Measurements from ENCODE around the gene CYP19A1.

The CYP19A1 gene

DNA sequence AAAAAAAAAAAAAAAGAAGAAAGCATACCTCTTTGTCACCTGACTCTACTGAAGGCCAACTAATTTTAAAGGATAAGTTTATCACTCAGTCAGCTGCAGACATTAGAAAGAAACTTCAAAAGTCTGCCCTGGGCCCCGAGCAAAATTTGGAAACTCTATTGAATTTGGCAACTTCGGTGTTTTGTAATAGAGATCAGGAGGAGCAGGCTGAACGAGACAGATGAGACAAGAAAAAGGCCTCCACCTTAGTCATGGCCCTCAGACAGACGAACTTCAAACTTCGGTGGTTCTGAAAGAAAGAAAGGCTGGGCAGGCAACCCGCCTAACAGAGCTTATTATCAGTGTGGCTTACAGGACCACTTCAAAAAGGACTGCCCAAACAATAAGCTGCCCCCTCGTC is 21.6 kb upstream of the CYP19A1 start:
- no peak for DNase-seq (ENCODE audit: low read depth)

DNA sequence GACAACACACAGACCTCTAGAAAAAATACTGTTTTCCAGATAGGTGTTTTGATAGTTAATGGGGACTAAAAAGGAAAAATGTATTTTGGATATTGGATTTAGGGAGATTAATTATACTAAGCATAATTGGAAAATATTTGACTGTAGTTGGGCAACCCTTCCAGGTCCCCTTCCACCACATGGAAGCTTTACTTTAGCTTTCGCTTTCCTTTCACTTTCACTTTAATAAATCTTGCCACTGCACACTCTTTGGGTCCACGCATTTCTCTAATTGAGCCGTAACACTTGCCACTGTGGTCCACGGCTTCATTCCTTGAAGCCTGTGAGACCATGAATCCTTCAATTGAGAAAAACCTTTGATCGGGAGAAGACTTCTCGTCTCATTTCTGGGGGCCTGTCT is 18.6 kb upstream of the CYP19A1 start:
- no peak for DNase-seq (ENCODE audit: low read depth)

DNA sequence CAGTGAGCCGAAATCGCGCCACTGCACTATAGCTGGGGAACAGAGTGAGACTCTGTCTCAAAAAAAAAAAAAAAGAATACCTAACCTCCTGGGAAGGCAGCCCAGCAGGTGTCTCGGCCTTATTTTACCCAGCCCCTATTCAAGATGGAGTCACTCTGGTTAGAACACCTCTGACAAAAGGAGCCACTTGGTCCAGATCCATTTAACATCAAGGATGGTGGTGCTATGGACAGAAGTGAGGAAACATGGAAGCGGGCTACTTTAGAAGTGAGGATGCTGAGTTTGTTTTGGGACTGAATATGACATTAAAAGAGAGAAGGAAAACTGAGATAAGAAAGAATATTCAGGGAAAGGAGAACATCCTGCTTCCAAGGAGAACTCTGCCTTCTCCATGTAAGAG is 17.8 kb upstream of the CYP19A1 start:
- DNase-seq (ENCODE audit: low read depth), result no peak

DNA sequence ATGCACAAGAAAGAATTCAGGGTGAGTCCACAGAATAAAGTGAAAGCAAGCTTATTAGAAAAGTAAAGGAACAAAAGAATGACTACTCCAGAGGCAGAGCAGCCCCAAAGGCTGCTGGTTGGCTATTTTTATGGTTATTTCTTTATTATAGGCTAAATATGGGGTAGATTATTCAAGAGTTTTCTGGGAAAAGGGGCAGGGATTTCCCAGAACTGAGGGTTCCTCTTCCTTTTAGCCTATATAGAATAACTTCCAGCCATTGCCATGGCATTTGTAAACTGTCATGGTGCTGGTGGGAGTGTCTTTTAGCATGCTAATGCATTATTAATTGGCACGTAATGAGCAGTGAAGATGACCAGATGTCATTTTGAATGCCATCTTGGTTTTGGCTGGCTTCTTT is 16.7 kb upstream of the CYP19A1 start:
- DNase-seq (ENCODE audit: low read depth), result no peak

DNA sequence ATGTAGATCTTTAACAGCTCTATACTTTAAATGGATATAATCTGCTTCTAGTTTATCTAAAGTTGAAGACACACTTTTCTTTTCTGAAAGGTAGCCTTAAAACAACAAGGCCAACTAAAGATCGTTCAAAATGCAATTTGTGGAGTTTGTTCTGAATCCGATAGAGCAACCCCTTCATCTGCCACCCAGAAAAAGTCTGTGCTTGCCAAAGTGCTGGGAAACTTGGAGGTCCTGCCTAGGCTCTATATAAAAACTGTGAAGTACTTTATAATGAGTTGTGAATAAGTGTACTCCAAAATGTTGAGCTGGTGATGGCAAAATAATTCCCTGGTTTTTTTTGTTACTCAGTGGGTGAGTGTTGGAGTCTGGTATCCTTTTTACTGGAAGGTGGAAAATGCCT is 15.6 kb upstream of the CYP19A1 start:
- DNase-seq (ENCODE audit: low read depth), result no peak

DNA sequence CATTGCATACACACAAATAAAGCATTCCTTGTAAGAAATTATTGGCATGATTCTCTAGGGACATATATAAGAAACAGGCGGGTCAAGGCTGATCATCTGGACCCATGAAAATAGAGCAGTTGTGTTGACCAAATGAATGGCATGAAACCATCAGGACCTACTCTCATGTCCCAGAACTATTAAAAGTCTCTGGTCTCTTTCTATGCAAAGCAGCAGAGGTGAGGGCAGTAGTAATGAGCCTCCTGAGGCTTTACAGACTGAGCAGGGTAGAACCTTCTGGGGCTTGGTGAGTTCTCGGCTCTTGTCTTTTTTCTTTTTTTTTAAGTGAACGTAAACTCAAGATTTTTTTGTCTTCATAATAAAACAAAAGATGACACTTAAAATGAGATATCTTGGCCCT is 12.3 kb upstream of the CYP19A1 start:
- DNase-seq (ENCODE audit: low read depth), result no peak

DNA sequence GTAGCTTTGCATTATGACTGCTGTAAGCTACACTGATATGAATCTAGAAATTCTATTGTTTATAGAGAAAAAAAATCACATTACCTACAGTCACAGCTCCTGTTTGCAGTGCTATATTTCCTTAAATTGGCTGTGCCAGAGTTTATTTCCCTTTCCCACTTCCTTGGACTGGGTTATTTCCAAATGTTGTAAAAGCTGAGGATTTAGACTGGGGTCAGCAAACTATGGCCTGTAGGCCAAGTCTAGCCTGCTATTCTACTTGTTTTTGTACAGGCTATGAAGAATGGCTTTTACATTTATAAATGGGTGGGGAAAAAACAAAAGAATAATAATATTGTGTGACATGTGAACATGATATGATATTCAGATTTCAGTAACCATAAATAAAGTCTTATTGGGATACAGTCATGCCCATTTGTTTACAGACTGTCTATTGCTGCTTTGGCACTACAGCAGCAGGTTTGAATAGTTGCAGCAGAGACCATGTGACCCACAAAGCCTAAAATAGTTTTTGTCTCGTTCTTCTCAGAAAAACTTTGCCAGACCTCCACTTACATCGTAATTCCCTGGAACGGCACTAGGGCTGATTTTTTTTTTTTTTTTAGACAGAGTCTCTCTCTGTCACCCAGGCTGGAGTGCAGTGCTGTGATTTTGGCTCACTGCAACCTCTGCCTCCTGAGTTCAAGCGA is 10.9 kb upstream of the CYP19A1 start:
- DNase-seq (ENCODE audit: low read depth), result no peak

DNA sequence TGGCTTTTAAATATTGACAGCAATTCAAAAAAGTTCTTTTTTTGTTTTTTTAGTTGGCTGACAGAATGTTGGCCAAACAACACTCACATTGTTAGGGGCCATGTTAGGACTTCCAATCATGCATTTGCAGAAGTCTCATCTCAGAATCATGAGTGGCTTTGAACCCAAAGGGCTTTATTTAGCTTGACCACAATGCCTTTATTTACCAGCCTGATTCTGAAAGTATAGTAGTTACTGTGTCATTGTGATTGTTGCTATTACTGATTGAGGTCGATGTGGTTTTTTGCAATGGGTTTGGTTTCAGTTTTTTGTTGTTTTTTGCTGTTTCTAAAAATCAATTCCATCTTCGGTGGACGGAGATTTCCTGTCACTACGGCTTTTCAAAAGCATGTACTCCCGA is 10.3 kb upstream of the CYP19A1 start:
- no peak for DNase-seq (ENCODE audit: low read depth)

DNA sequence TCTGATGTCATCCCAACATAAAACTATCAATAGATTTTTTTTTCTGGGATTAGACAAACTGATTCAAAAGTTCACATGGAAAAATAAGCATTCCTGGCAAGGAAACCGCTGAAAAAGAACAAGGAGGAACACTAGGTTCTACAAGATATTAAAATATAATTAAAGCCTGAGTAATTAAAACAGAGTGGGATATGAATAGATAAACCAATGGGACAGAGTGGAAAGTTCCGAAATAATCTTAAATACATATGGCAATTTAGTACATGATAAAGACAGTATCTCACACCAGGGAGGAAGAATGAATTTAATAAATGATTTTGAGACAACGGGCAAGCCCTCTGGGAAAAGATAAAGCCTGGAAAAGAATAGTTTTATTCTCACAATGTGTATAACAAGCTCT is 7.7 kb upstream of the CYP19A1 start:
- no peak for DNase-seq (ENCODE audit: low read depth)

DNA sequence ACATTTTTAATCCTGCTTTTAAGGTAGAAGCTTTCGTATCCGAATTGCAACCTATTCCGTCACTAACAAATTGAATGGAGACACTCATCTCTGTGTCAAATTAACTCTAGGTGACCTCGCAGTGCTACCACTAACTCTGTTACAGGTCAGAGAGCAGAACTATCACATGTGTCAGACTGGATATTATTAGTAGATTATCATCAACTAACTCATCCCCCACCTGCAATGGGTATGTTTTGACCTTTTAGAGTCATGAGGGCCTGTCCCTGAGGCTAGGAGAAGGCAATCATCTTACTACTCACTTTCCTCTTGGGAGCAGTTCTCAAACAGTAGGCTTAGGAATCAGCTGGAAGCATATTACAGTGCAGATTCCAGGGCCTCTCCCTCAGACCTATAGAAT is 5.1 kb upstream of the CYP19A1 start:
- DNase-seq (ENCODE audit: low read depth), result no peak

DNA sequence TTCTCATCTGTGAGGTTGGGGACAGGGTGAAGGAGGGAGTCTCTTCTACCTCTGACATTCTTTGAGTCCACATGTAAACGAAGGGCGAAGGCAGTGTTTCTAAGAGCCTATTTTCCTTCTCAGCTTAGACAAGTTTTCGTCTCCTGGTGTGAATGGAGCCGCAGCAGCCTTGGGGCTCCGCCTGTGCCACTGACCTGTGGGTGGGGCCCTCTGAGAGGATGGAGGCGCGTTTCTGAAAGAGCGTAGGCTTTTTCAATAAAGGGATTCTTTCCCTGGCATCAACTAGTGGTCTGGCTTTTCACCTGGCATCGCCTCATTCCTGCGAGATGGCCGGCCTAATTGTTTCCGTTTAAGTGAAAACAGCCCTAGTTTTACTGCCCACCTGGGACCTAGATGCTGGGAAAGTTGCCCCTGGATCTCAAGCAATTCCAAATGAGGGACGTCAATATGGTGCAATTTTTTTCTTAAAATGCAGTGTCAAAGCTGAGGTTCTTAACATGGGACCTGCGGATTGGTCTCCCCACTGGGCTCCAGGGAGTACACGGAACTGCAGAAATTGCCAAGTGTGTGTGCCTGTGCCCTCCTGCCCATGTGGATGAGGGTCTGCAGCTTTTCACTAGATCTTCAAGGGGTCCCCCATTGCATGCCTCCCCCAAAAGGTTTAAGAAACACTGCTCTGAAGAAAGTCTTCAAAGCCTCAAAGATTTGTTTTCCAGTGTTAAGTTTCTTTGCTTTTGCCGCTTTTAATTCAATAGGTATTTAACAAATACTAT is 4.0 kb upstream of the CYP19A1 start:
- DNase-seq (ENCODE audit: low read depth), result no peak

DNA sequence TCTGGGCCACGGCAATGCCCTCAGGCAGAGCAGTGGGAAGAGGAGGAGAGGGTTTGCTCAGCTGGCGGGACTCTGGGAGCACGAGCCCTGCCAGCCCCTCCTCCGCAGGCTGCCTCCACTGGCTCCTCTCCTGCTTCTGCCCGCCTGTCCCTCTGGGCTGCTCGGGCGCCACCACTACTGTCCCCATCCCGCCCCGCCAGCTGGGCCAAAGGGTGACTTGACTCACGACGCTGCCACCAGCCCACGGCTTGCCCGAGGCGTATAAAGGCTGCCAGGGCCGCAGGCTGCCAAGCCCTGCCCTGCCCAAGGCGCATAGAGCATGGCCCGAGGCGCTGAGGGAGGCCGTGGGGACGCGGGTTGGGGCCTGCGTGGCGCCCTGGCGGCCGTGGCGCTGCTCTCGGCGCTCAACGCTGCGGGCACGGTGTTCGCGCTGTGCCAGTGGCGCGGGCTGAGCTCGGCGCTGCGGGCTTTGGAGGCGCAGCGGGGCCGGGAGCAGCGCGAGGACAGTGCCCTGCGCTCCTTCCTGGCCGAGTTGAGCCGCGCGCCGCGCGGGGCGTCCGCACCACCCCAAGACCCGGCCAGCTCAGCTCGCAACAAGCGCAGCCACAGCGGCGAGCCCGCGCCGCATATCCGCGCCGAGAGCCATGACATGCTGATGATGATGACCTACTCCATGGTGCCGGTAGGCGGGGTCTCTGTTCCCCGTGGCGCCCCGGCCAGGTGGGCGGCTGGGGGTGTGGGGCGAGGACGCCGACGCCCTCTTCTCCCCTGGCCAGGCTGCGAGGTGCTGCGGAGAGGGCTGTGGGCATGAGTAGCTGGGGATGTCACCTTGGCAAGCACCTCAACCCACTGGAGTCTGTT is 3.2 kb upstream of the CYP19A1 start, which contains the start of gene GLDN:
GLDN (plus strand) TSS at position 290 of the 861 bp plus-strand sequence; CDS start at position 320, 30 bp downstream.
- no peak for DNase-seq (ENCODE audit: low read depth)

DNA sequence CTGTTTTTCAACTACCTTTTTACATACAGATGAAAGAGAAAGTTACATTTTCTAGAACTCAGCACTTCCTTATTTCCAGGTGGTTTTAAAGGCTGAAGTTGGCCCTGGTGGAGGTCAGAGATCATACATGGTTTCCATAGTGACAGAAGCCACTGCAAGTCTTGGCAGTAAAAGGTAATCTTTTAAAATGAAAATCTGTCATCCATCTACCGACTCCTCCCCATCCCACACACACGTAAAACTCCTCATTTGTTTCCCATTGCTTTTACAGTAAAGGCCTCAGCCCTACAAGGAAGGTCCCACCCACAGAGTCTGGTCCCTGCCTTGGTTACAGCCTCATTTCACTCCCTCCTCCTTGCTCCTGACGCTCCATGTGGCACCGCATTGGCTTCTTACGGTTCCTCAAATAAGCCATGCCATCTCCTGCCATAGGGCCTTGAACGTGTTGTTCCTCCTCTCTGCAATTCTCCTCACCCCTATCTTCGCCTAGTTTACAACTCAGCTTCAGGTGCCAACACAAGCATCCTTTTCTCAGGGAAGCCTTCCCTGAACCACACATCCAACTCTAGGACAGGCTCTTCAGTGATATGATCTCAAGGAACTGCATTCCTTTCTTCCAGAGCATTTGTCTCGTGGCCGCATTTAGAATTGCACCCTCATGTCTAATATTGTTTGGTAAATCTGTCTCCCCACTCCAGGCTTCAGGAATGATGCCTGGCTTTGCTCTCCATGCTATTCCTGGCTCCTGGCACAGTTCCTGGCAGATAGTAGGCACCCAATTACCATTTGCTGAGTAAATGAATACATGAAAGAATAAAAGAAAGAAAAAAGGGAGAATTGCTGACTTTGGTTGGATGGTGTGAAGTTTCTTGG is 2.6 kb downstream of the CYP19A1 start:
- no peak for DNase-seq (ENCODE audit: low read depth)

DNA sequence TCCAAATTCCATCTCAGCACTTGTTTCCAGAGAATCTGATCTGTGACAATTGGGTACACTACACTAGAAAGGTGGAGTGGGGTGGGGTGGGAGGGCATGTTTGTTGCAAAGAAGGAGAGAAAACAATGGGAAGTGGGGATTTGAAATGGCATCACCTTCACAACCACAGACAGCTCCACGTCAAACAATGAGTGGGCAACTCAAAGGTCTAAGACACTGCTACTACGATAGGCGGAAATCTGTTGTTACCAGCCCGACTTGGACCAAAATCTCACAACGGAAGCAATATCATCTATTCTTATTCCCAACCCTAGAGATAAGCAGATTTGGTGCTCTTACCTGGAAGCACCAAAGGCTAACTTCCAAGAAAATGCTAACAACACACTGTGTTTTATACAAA is 3.3 kb downstream of the CYP19A1 start:
- DNase-seq (ENCODE audit: low read depth), result no peak

DNA sequence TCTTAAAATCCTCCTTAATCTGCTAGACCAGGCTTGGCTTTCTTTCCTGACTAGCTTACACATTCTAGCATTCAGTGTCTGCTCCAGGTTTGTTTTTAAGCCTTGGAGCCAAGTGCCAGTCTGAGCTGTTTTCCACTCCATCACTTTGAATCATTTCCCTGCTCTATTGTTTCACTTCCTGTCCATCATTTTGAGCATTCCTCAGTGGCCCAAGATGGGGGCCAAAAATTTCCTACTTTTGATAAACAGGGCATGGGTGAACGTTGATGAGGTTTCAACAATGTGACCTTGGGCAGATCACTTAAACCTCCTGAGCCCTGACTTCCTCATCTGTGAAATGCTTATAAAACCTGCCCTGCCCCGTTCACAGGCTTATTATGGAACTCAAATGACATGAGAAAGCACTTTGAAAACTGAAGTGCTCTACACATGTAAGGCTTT is 4.4 kb downstream of the CYP19A1 start:
- DNase-seq (ENCODE audit: low read depth), result no peak

DNA sequence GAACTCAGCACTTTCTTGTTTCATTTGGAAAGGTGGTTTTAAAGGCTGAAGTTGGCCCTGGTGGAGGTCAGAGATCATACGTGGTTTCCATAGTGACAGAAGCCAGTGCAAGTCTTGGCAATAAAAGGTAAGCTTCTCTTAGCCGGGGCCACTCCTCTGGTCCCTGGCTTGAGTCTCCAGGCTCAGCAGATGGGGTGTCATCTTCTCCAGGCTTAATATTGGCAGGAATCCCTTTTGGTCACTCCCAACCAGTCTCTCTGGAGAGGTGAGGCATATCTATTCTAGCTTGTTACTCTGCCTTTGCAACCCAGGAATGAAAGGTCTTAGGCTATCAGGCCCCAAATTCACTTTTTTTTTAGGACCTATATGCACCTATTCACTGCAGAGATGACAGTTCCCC is 4.8 kb downstream of the CYP19A1 start:
- DNase-seq (ENCODE audit: low read depth), result no peak

DNA sequence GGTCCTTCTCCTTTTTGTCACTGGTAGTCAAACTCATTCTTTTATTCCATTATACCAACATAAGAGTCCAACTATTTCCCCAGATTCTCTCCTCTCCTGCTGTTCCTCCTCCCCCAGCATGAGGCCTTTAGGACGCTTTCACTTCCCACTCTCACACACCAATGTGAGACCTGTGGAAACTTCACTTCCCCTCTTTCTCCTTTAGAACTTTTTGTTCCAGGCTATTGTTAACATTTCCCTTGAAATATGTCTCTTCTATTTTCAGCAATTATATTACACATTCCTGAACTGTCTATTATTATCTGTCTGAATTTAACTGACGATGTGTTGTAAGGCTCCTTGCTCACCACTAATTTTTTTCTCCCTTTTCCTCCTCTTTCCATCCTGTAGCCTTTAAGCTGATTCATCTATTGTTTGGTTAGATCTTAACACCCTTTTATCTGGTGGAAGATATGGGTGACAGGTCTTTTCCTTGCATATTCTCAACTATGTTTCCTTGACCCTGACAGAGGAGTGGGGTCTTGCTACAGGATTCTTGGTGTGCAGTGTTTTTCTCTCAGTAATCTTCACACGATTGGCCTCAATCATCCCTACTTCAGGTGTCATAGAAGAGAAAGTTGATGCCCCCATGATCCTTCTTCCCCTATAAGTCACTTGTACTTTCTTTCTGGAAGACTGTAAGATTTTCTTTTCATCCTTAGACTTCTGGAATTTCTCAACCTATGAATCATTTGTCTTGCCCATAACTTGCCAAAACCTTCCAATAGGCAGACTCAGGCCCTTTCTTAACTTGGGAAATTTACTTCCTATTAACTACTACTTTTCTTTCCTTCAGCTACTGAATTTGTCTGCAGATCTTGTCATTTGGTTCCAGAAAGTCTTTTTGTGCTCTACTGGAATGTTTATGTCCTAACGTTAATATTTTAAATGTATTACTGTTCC is 5.9 kb downstream of the CYP19A1 start:
- no peak for DNase-seq (ENCODE audit: low read depth)

DNA sequence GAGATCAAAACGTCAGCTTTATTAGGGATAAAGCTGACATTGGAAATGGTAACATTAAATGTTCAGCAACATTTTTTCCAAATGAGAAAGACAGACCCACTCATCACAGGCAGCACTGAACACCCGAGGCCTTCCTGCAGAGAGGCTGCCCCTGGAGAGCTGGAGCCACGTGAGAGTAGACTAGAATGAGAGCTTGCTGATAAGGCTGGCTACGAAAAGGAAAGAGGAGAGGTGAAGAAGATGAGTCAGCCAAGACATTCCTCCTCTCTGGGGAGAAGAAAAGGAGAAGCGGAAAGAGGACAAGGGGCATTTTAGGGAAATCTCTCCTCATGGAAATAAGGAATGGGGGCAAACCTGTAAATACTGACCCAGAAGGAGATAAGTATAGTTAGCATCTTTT is 7.3 kb downstream of the CYP19A1 start:
- no peak for DNase-seq (ENCODE audit: low read depth)

DNA sequence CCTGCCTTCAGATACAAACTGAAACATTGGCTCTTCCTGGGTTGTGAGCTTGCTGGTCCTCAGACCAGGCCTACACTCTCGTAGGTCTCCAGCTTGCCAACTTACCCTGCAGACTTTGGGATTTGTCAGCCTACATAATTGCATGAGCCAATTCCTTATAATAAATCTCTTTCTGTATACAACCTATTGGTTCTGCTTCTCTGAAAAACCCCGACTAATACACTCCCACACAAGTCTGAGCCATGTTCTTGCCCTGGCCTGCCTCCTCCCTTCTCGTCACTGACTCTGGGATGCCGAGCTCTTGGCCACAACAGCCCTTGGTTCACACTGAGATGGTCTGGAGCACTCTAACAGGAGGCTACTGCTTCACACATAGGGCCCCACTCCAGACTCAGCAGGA is 9.5 kb downstream of the CYP19A1 start:
- no peak for DNase-seq (ENCODE audit: low read depth)

DNA sequence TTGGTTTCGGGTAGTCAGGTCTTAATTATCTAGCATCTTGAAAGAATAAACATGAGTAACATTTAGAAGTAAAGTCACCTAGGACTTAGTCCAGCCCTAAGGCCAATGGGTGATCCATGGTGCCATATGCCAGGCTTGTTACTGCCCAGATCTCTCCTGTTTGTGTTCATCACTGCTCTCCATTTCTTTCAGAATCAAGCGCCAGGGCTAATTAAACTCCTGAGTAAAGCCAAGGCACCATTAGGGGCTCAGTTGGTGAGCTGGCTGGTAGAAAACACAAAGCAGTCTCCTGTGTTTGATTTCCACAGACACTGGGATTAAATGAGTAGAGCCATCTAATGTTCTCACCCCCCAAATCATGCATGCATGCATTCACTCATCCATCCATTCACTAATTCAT is 11.3 kb downstream of the CYP19A1 start:
- no peak for DNase-seq (ENCODE audit: low read depth)

DNA sequence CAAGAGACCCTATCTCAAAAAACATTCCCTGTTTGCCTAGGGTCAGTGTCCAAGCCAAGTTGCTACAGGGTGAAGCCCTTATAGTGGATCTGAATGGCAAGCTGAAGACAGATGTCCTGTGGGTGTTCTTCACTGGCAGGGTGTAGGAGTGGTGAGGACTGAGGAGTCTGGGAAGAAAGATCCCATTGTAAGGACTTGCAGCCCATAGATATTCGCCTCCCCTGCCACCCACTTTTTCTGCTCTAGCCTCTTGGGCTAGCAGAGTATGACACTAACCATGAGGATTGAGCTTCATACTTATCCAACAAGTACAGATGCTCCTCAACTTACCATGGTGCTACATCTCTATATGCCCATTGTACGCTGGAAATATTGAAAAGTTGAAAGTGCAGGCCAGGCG is 13.2 kb downstream of the CYP19A1 start:
- no peak for DNase-seq (ENCODE audit: low read depth)

Measured in stimulated activated CD8-positive, alpha-beta memory T cell treated with anti-CD3 and anti-CD28 coated beads, Interleukin-15, amount 100 ng/mL, for 1 hour (primary cell).